ENCODE results near the gene SMIM35.
A peak's percentile ranks its signal among the peaks of the same experiment; 100 is the strongest.

SMIM35 gene

DNA sequence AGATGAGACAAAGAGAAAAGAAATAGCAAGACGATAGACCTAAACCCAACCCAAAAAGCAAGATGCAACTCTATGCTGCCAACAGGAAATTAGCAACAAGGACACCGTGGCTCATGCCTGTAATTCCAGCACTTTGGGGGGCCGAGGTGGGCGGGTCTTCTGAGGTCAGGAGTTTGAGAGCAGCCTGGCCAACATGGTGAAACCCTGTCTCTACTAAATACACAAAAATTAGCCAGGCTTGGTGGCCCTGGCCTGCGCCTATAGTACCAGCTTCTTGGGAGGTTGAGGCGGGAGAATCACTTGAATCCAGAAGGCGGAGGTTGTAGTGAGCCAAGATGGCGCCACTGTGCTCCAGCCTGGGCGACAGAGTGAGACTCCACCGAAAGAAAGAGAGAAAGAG lies 124.9 kb downstream of the SMIM35 start:
- no peak for DNase-seq
- Mint-ChIP-seq H3K9me3 (peaks cover 10% of the 10 kb centered on the region), H3K27me3 (no peaks in the 10 kb centered on the region), H3K27ac (no peak overlapping the region), H3K36me3 (ENCODE audit: low read depth) (peaks cover 5% of the 10 kb centered on the region), H3K4me1 (ENCODE audit: low read depth) (peaks cover 32% of the 10 kb centered on the region), H3K4me3 (no peak overlapping the region)

DNA sequence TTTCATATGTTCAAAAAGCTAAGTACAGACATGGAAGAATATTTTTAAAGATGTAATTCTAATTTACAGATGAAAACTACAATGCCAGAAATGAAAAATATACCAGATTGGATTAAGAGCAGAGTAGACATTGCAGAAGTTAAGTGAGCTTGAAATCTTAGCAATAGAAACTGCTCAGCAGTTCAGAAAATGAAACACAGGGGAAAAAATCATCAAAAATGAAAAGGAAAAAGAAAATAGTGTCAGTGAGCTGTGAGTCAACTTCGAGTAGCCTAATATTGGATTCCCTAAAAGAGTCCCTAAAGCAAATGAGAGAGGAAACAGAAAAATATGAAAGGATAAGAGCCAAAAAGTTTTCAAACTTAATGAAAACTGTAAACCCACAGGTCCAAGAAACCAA lies 126.4 kb downstream of the SMIM35 start:
- H3K9me3 Mint-ChIP-seq: peaks cover 10% of the 10 kb centered on the region
- peaks cover 33% of the 10 kb centered on the region for H3K4me1 Mint-ChIP-seq (ENCODE audit: low read depth)
- DNase-seq: no peak
- peak overlapping the region; percentile 30 for H3K27ac Mint-ChIP-seq
- no peaks in the 10 kb centered on the region for H3K27me3 Mint-ChIP-seq
- H3K36me3 Mint-ChIP-seq (ENCODE audit: low read depth): peaks cover 5% of the 10 kb centered on the region
- H3K4me3 Mint-ChIP-seq: peak overlapping the region; percentile 10

DNA sequence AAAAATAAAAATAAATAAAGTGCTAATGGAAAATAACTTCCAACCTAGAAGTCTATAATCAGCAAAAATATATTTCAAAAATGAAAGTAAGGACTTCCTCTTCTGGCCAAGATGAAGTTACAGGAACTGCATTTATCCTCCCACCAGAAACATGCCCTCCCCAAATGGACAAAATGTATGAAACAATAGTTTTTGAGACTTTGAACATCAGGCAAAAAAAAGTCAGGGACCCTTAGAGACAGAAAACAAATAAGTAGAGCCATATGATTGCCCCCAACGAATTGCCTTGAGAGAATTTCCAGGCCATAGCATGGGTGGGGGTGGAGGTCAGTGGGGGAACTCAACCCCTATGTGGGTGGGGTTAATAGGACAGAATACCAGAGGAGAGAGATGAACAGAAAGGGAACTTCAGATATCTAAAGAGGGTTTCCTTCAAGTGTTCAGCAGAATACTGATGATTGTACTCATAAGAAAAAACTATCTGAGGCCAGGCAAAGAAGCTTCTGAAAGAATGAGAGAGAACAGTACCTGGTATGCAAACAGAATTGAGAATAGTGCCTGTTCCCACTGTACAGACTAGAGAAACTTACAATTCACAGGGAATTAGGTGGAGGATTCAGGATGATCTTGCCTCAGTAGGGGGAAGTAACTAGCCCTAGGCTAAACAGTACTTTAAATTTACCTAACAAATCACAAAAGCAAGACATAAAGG lies 127.2 kb downstream of the SMIM35 start:
- H3K4me3 Mint-ChIP-seq: no peak overlapping the region
- peaks cover 36% of the 10 kb centered on the region for H3K4me1 Mint-ChIP-seq (ENCODE audit: low read depth)

DNA sequence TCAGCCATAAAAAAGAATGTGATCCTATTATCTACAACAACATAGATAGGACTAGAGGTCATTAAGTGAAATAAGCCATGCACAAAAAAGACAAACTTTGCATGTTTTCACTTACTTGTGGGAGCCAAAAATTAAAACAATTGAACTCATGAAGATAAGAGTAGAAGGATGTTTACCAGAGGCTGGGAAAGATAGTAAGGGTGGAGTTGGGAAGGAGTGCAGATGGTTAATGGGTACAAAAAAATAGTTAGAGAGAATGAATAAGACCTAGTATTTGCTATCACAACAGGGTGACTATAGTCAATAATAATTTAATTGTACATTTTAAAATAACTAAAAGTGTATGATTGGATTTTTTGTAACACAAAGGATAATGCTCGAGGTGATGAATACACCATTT lies 127.8 kb downstream of the SMIM35 start:
- Mint-ChIP-seq H3K27ac (no peak overlapping the region), H3K27me3 (no peaks in the 10 kb centered on the region), H3K4me1 (ENCODE audit: low read depth) (peaks cover 41% of the 10 kb centered on the region), H3K36me3 (ENCODE audit: low read depth) (peaks cover 5% of the 10 kb centered on the region), H3K4me3 (no peak overlapping the region), H3K9me3 (peaks cover 10% of the 10 kb centered on the region)
- no peak for DNase-seq

More for the DNA sequence above, 127.2 kb downstream of the SMIM35 start:
- H3K36me3 Mint-ChIP-seq (ENCODE audit: low read depth): peaks cover 5% of the 10 kb centered on the region
- H3K27me3 Mint-ChIP-seq: no peaks in the 10 kb centered on the region
- H3K27ac Mint-ChIP-seq: peak overlapping the region; percentile 30
- no peak for DNase-seq
- peaks cover 10% of the 10 kb centered on the region for H3K9me3 Mint-ChIP-seq

Data from activated T-cell treated with anti-CD3 and anti-CD28 coated beads, Interleukin-2, amount 50 U/mL, for 24 hours (primary cell).